Kidney tubule cell (primary cell): ENCODE results near the gene AFF1.

ENCODE experiments used
- DNase-seq: peaks from one replicate; pipeline ENCODE4 v3.0.0-alpha.2; 2018; ENCODE audit warnings: low spot score

AFF1 gene

GRCh38 chr4:87151730-87152129, 216.9 kb downstream of the AFF1 start:
- DNase-seq: no peak

GRCh38 chr4:87152310-87153041, 217.7 kb downstream of the AFF1 start:
- no peak for DNase-seq

GRCh38 chr4:87153078-87153870, 218.5 kb downstream of the AFF1 start:
- no peak for DNase-seq

GRCh38 chr4:87165892-87166291, 231.1 kb downstream of the AFF1 start:
- DNase-seq: no peak

- no peak for DNase-seq
Observed at GRCh38 chr4:87166296-87166854, 231.6 kb downstream of the AFF1 start.

GRCh38 chr4:87171944-87172343, 237.1 kb downstream of the AFF1 start:
- DNase-seq: no peak

GRCh38 chr4:87174672-87175071, 239.9 kb downstream of the AFF1 start:
- DNase-seq: no peak

- DNase-seq: peak; percentile 32
Observed at GRCh38 chr4:87179751-87180150, 244.9 kb downstream of the AFF1 start.

GRCh38 chr4:87180767-87181166, 246.0 kb downstream of the AFF1 start:
- DNase-seq: no peak

GRCh38 chr4:87185146-87185870, 250.5 kb downstream of the AFF1 start:
- DNase-seq: no peak

GRCh38 chr4:87188048-87188447, 253.2 kb downstream of the AFF1 start:
- DNase-seq: no peak

- DNase-seq: no peak
Observed at GRCh38 chr4:87188932-87189331, 254.1 kb downstream of the AFF1 start.
